ENCODE data around the gene PTPRD. TPM values are rescaled to one million over a fixed set of nuclear protein-coding genes. Genes with fewer than 3 reads are reported as not detected.

PTPRD gene
- total RNA-seq, 1 donor from 2014 or later: 5.7 TPM

- no peak overlapping the region for H3K4me3 Mint-ChIP-seq (ENCODE audit: unreplicated experiment)
- no peaks in the 10 kb centered on the region for H3K36me3 Mint-ChIP-seq (ENCODE audit: low read depth)
- H3K4me1 Mint-ChIP-seq (ENCODE audit: low read depth): peaks cover 19% of the 10 kb centered on the region
- no peaks in the 10 kb centered on the region for H3K9me3 Mint-ChIP-seq (ENCODE audit: low read depth)
- no peaks in the 10 kb centered on the region for H3K27me3 Mint-ChIP-seq (ENCODE audit: low read depth)
- DNase-seq (ENCODE audit: low spot score): no peak
- TF ChIP-seq CTCF (IDR thresholded peaks at IDR 0.05): no peak
- no peak overlapping the region for H3K27ac Mint-ChIP-seq (ENCODE audit: unreplicated experiment)
These were observed 1326.8 kb downstream of the PTPRD start for GRCh38 chr9:9286001-9286400.

- no peaks in the 10 kb centered on the region for H3K36me3 Mint-ChIP-seq (ENCODE audit: low read depth)
- no peaks in the 10 kb centered on the region for H3K27me3 Mint-ChIP-seq (ENCODE audit: low read depth)
- TF ChIP-seq CTCF (IDR thresholded peaks at IDR 0.05): no peak
- no peak overlapping the region for H3K27ac Mint-ChIP-seq (ENCODE audit: unreplicated experiment)
- H3K4me1 Mint-ChIP-seq (ENCODE audit: low read depth): peaks cover 19% of the 10 kb centered on the region
- no peaks in the 10 kb centered on the region for H3K9me3 Mint-ChIP-seq (ENCODE audit: low read depth)
- no peak for DNase-seq (ENCODE audit: low spot score)
- no peak overlapping the region for H3K4me3 Mint-ChIP-seq (ENCODE audit: unreplicated experiment)
These were observed 1328.6 kb downstream of the PTPRD start for GRCh38 chr9:9284201-9284600.

GRCh38 chr9:9283159-9283986 lies 1329.4 kb downstream of the PTPRD start:
- no peaks in the 10 kb centered on the region for H3K9me3 Mint-ChIP-seq (ENCODE audit: low read depth)
- no peak for TF ChIP-seq CTCF (IDR thresholded peaks at IDR 0.05)
- H3K4me3 Mint-ChIP-seq (ENCODE audit: unreplicated experiment): no peak overlapping the region
- H3K36me3 Mint-ChIP-seq (ENCODE audit: low read depth): no peaks in the 10 kb centered on the region
- H3K4me1 Mint-ChIP-seq (ENCODE audit: low read depth): peaks cover 19% of the 10 kb centered on the region
- no peak overlapping the region for H3K27ac Mint-ChIP-seq (ENCODE audit: unreplicated experiment)
- no peaks in the 10 kb centered on the region for H3K27me3 Mint-ChIP-seq (ENCODE audit: low read depth)
- DNase-seq (ENCODE audit: low spot score): no peak

GRCh38 chr9:9275601-9276000 lies 1337.2 kb downstream of the PTPRD start:
- H3K36me3 Mint-ChIP-seq (ENCODE audit: low read depth): no peaks in the 10 kb centered on the region
- DNase-seq (ENCODE audit: low spot score): no peak
- no peak for TF ChIP-seq CTCF (IDR thresholded peaks at IDR 0.05)
- H3K27me3 Mint-ChIP-seq (ENCODE audit: low read depth): no peaks in the 10 kb centered on the region
- no peaks in the 10 kb centered on the region for H3K4me1 Mint-ChIP-seq (ENCODE audit: low read depth)
- no peak overlapping the region for H3K4me3 Mint-ChIP-seq (ENCODE audit: unreplicated experiment)
- H3K9me3 Mint-ChIP-seq (ENCODE audit: low read depth): no peaks in the 10 kb centered on the region
- no peak overlapping the region for H3K27ac Mint-ChIP-seq (ENCODE audit: unreplicated experiment)

- Mint-ChIP-seq H3K4me1 (ENCODE audit: low read depth) (no peaks in the 10 kb centered on the region), H3K27me3 (ENCODE audit: low read depth) (peaks cover 5% of the 10 kb centered on the region), H3K36me3 (ENCODE audit: low read depth) (no peaks in the 10 kb centered on the region), H3K27ac (ENCODE audit: unreplicated experiment) (no peak overlapping the region), H3K9me3 (ENCODE audit: low read depth) (no peaks in the 10 kb centered on the region), H3K4me3 (ENCODE audit: unreplicated experiment) (no peak overlapping the region)
- DNase-seq (ENCODE audit: low spot score): no peak
- no peak for TF ChIP-seq CTCF (IDR thresholded peaks at IDR 0.05)
These were observed 1354.8 kb downstream of the PTPRD start for GRCh38 chr9:9257999-9258498.

Data from chondrocyte (in vitro differentiated cells).